Retinal pigment epithelial cell (primary cell): Measurements from ENCODE around the gene SUSD5.

Source experiments
- DNase-seq: peaks from one replicate; pipeline ENCODE4 v3.0.0-alpha.2; 2010; ENCODE audit warnings: low read depth
- H3K4me3 ChIP-seq: 2 replicates; pipeline ENCODE4 v1.5.1; 2011; ENCODE audit warnings: mild to moderate bottlenecking, low read length, control low read depth, moderate library complexity
- CTCF ChIP-seq: conservative IDR thresholded peaks from 2 replicates; pipeline ENCODE4 v1.5.1; 2011; ENCODE audit warnings: low read depth, low read length, control low read depth, inconsistent platforms

Gene SUSD5

GRCh38 chr3:33181229-33181628 is 37.4 kb downstream of the SUSD5 start:
- H3K4me3 ChIP-seq = no peak overlapping the region
- TF ChIP-seq CTCF = no peak

GRCh38 chr3:33179132-33179531 is 39.5 kb downstream of the SUSD5 start:
- no peak overlapping the region for H3K4me3 ChIP-seq
- TF ChIP-seq CTCF = no peak
- DNase-seq = no peak

More at GRCh38 chr3:33181229-33181628, 37.4 kb downstream of the SUSD5 start:
- DNase-seq = no peak

GRCh38 chr3:33174711-33175414 is 43.7 kb downstream of the SUSD5 start:
- DNase-seq = no peak
- no peak overlapping the region for H3K4me3 ChIP-seq
- TF ChIP-seq CTCF = no peak

- no peak for TF ChIP-seq CTCF
- no peak overlapping the region for H3K4me3 ChIP-seq
- no peak for DNase-seq
Observed at GRCh38 chr3:33174095-33174494, 44.5 kb downstream of the SUSD5 start.

- no peak overlapping the region for H3K4me3 ChIP-seq
- TF ChIP-seq CTCF = no peak
- no peak for DNase-seq
Observed at GRCh38 chr3:33173672-33174071, 44.9 kb downstream of the SUSD5 start.

GRCh38 chr3:33173103-33173502 is 45.5 kb downstream of the SUSD5 start:
- DNase-seq = no peak
- TF ChIP-seq CTCF = no peak
- no peak overlapping the region for H3K4me3 ChIP-seq

GRCh38 chr3:33171580-33171979 is 47.0 kb downstream of the SUSD5 start:
- TF ChIP-seq CTCF = no peak
- DNase-seq = no peak
- no peak overlapping the region for H3K4me3 ChIP-seq
